Stimulated activated CD8-positive, alpha-beta memory T cell treated with anti-CD3 and anti-CD28 coated beads, Interleukin-12 subunit alpha, Interleukin-12 subunit beta, amount 100 ng/mL, for 24 hours (primary cell): ENCODE data around the gene CHRM1.

Source experiments
- DNase-seq: peaks from one replicate; pipeline ENCODE4 v3.0.0-alpha.2; 2020; ENCODE audit errors: extremely low read depth

Gene CHRM1

DNA sequence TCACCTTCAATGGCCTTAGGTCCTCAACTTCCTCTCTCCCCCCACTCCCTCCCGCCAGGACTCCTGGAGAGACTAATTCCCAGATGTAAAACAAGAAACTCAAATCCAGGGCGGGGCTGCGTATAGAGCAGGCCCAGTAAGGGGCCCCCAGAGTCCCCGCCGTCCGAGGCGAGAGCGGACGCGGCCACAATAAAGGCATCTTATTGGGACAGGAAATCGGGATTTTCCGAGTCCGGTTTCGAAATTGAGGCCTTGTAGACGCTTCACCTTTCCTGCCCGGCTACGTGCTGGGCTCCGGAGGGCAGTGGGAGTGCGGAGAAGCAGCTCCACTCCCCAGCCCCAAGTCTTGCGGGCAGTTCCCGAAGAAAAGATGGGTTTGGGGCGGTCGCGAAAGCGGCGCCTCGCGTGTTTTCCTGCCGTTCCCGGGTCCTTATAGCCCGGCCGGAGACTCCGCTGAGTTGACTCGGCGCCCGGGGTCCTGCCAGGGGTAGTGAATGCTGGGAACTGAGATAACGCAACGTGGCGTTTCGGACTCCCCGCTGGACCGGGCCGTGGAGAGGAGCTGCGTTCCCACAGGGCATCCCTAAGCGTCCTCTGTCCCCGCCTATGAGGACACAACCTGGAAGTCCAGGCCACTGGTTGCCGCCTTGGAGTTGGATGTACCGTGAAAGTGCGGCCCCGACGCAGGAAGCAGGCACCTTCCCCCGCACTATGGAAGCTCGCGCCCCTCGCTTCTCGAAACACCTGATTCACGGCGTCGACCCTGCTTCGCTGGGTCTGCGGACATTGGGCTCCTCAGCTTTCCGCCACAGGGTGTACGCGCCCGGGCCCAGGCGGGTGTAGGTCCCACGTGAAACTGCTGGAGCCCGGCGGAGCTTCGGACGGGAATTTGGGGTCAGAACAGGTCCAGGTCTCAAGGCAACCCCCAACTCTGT lies 4.8 kb upstream of the CHRM1 start:
- no peak for DNase-seq

DNA sequence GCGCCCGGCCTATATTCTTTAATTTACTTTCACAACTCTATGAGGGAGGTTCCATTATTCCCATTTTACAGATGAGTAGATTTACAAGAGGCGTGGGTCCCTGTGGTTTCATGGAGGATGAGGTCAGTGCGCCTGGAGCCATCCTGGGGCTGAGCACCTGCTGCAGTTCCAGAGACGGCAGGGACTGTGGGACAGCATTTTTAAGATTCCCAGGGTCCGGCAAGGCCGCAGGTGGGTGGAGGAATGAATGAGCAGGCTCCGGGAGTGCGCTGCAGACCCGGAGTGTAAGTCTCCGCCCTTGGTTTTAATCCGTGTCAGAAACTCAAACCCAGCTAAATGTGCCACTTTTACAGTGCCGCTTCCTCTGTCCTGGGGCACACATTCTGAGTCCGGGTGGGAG lies 4.1 kb upstream of the CHRM1 start:
- DNase-seq = no peak

DNA sequence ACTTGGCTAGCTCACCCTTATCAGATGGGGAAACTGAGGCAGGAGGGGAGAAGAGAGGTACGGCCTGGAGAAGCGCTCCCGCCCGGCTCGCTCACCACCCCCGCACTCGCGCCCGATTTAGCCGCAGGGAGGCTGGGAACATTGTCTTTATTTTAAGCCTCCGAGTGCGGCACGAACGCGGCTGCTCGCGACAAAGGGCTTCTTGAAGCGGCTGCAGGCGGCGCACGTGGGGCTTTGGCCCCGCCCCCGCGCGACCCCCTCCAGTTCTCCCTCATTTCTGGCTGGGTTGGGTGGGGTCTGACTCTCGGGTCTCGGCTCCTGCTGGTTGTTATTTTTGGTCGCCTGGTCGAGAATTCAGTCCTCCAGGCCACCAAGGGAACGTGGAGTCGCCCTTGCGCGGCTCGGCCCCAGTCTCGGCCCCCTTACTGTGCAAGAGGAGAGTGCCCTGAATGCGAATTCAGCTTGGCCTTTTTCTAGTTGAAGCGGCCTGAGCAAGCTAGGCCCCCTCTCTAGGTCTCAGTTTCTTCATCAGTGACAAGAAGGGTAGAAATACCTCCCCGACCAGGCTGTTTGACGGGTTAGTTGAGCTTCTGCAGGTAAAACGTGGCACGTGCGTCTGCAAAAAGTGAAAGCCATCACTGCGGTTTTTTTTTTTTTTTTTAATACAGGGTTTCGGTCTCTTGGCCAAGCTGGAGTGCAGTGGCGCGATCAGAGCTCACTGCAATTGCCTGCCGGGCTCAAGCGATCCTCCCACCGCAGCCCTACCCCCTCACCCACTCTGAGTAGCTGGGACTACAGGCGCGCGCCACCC lies 2.6 kb upstream of the CHRM1 start:
- no peak for DNase-seq

DNA sequence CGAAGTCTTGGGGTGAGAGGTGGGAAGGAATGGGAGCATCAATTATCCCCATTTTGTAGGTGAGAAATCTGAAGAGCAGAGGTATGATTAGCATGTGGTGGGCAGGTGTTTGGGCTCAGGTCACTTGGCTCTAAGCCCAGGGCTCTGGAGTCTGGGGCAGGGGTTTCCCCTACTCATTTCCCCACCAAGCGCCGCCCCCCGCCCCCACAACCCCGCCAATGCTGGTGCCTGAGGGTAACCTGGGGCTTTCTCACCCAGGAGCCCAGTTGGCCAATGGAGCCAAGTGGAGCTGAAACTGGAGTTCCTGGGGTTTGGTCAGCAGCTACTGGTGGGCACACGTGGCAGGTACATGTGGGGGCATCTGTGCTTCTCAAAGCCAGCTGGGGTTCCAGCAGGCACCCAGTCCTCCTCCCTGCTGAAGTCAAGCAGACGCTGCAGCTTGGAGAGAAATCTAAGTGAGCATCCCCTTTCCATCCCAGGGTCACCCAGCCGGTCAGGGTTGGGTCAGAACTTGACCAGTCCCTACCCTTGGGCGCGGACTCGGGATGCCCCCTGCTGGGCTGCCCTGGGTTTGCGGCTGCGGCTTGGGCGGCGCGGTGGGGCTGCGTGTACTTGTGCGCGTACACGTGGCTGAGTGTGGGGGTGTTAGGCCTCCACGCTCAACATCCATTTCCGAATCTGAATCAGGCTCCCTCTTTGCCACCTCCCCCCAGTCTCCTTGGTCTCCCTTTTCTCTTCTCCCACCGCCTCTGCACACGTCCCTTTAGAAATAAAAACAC lies 1.7 kb upstream of the CHRM1 start:
- no peak for DNase-seq

DNA sequence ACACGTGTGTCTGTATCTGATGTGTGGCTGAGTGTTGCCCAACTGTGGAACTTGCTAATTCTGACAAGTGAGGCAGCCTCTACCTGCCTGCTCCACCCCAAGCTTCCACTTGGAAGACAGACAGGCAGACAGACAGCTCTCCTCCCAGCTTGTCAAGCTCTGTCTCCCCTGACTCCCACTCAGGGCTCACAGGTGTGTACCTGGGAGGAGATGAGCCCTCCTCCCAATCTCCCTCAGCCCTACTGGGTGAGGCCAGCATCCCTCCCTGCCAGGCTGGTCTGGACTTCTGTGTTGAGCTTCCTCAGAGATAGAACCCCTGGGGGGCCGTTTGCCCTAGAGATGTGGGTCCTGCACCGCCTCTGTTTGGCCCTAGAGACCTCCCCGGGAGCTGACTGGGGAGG lies 1.0 kb upstream of the CHRM1 start:
- DNase-seq = no peak

DNA sequence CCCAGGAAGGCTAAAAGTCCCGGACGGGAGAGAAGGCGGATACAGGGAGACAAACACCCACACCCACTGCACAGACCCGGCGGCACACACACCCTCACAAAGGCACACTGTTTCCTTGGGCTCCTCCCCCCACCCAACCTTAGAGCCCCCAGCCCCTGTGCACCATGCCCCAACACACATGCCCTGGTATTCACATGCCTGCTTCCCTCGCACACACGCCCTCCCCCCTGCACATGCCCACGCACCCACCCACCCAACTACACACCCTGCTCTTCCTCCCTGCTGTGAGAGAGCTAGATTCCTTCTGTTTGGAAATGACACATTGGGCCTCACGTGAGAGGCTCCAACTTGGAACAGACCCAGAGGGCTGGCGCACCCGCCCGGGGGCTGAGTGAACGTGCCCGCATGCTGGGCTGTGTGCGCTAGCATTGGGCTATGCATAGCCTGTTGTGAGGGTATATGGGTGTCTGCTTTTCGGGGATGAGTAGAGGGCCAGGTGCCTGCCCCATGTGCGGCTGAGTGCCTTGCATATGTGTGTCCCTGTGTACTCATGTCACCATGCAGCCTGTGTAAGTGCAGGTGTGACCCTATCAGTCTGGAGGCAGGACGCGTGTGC lies 518 bp upstream of the CHRM1 start:
- no peak for DNase-seq

DNA sequence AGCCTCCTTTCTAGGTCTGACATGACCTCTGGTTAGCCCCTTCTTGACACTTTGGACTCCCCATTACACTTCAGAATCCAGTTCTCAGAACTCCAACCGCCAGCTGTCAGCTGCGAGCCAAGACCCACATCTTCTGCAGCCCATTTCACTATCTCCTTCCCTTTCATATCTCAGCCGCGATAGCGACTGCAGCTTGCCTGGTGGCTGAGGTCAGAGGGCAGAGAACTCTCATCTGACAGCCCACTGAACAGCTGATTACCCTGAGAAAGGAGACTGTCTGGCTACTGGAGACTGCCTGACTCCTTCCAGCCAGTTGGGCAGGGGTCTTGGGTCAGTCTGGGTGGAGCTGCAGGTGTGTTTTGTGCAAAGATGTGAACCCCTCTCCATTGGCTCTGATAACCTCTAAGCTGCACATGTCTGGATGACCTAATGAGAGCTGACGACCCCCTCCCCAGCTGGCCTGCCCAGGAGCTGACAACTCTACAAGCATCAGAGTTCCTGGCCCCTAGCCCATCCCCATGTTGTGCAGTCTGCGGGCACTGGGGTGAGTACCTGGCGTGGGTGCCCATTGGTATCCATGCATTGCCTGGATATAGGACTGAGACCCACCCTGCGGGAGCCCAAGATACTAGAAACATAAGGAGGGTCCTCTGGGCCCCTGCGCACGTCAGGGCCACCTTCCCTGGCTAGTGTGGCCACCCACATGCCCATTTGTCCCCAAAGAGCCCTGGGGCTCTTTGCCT lies 1.1 kb downstream of the CHRM1 start:
- DNase-seq = no peak

DNA sequence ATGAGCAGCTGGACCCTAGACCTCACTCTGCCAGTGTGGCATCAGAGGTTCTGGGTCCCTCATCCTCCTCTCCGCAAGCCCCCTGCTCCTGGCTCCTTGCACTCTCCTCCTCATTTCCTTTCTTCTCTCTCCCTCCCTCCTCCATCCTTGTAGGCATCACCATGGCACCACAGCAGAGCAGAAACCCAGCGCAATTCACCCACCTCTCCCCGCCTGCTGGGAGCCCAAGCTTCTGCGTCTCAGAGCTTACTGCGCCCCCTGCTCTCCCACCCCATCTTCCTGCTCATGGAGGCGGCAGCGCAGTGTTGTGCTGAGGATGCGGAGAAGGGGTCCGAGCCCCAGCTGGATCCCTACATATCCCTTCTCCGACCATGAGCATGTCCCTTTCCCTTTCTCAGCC lies 1.7 kb downstream of the CHRM1 start:
- no peak for DNase-seq

DNA sequence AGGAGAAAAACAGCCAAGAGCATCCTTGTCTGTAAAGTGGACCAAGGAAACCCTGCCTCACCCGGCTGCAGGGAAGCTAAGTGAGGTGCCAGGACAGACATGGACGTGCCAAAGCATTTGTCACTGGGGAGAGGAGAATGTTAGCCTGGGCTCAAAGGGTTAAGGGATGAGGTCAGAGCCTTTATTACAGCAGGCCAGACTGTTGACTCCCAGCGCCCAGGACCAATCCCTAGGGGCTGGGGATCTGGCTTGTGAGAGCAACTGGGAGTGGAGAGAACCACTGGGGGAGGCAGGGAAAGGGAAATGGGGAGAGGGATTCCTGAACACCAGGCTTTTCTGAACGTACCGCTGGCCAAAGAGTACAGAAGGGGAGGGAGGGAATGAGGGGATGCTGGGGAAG lies 2.6 kb downstream of the CHRM1 start:
- DNase-seq = no peak

DNA sequence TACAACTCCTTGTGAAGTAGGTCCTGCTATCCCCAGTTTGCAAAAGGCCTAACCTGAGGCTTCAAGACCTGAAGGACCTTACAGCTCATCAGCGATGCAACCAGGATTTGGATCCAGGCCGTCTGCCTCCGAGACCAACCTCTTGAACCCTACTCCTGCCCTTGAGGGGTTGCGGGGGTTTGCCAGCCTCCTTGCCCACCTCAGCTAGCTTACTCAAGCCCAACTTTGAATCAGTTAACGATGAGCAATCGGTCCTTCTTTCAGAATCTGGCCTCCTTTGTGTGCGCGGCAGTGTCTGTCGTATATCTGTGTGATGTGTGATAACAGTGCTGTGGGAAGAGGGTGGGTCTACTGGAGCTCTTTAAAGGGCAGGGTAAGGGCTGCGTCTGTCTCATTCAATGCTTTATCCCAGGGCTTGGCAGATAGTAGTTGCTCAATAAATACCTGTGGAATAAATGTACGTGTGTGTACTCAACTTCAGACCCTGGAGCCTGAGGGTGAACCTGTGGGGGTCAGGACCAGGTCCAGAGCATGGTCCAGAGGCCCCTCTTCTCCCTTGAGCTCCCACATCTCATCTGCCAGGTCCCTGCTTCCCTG lies 3.2 kb downstream of the CHRM1 start:
- DNase-seq = no peak

DNA sequence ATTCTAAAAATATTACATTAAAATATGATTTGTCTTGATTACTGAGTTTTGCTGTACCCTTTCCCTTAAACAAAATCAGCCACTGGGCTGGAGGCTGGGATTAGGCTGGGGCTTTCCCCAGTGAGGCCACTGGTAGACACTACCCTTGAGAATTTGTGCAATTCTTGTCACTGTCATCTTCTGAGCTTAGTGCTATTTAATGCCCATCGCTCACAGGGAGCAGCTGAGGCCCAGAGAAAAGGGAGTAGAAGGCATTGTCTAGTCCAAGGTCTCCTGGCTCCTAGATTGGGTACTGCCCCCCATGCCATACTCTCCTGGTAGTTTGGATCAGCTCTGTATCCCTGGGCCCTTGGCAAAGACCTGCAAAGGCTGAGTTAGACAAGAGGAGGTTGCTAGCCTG lies 6.7 kb downstream of the CHRM1 start:
- DNase-seq = no peak

DNA sequence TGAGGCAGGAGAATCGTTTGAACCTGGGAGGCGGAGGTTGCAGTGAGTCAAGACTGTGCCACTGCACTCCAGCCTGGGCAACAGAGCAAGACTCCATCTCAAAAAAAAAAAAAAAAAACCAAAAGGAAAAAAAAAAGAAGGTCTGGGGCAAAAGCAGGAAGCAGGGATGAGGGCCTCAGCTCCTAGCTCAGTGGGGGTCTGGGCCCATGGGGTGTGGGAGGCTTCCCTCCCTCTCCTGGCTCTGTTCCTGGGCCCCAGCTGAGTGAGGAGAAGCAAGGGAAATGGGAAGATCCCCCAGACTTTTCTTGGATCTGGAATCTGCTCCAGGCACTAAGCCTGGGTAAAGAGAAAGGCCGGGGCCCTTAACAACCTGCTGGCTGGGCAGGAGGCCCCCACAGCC lies 8.9 kb downstream of the CHRM1 start:
- DNase-seq = no peak

DNA sequence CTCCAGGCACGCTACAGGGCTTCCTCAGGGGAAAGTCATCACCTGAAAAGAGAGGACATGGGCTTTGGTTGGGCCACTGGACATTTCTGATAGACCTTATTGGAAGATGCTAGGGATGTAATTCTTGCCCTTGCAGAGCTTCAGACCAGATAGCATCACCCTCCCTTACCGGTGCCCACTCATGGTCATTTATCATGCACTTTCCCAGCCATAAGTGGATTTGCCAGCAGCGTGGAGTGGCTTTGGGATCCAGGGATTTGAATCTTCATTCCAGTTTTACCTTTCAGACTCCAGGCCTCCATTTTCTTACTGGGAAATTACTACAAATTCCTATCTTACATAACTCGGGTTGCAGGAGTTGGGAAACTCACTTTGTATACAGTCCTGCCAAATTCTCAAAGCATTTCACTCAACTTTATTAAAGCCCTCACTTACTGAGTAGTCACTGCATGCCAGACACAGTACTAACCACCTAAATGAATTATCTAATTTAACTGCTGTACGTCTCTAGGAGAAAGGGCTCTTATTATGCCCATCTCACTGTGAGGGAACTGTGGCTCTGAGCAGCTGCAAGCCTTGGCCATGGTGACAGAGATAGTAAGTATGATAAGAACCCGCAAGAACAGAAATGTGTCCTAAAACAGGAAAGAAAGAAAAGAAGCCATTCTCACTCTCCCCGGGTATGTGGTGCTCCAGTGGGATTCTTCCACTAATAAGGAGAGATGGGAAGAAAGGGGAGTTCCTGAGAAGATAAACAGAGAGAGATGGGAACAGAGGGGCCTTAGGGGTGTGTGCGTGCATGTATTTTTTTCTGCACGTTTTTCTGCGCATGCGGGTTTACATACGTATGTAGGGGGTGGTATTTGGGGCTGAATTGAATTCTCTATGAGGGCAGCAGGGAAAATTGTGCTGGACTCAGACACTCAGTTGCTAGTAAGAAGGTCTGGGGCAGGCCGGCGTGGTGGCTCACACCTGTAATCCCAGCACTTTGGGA lies 9.7 kb downstream of the CHRM1 start:
- no peak for DNase-seq

DNA sequence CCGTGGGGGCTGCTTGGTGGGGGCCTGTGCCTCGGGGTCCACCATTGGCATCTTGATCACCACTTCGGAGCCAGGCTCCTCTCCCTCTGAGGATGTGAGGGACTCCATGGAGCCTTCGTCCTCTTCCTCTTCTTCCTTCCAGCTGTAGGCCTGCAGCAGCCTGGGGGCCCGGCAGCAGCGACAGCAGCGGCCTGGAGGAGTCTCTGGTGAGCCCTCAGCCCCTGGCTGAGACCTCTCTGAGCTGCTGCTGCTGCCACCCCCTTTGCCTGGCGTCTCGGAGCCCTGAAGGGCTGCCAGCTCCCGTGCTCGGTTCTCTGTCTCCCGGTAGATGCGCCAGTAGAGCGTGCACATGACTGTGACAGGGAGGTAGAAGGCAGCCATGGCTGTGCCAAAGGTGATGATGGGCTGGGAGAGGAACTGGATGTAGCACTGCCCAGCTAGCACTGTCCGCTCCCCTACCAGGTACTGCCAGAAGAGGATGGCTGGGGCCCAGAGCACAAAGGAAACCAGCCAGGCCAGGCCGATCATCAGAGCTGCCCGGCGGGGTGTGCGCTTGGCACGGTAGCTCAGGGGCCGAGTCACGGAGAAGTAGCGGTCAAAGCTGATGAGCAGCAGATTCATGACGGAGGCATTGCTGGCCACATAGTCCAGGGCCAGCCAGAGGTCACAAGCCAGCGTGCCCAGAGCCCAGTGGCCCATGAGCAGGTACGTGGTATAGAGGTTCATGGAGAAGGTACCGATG lies 10.9 kb downstream of the CHRM1 start:
- DNase-seq = no peak

DNA sequence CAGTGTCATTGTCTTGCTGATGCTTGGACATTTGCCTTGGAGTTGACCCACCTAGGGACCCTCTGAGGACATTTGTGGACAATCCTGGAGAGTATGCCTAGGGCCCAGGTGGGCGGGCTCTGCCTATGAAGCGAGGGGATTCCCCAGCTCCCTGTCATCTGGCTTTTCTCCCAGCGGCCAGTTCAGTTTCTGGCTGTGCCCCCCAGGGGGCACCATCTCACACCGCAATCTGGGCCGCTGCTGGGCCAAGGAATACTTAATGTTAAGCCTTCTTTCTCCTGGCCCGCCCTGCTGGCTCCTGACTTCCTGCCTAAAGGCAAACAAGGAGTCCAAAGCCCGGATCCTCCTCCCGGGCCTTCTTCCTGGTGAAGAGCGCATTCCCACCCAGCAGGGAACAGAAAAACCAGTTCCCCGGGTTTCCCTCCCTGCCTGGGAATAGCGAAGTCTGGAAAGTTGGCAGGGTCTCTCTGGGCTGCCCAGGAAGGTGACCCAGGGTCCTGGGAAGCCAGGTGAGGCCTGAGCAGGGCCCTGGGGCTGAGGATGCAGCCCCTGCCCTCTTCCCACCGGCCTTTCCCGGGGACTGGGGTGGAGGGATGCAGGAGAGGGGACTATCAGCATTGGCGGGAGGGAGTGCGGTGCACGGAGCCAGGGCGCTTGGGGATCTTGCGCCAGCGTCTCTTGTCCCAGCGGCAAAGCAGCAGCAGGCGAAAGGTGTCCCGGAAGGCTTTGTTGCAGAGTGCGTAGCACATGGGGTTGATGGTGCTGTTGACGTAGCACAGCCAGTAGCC lies 11.9 kb downstream of the CHRM1 start:
- no peak for DNase-seq

DNA sequence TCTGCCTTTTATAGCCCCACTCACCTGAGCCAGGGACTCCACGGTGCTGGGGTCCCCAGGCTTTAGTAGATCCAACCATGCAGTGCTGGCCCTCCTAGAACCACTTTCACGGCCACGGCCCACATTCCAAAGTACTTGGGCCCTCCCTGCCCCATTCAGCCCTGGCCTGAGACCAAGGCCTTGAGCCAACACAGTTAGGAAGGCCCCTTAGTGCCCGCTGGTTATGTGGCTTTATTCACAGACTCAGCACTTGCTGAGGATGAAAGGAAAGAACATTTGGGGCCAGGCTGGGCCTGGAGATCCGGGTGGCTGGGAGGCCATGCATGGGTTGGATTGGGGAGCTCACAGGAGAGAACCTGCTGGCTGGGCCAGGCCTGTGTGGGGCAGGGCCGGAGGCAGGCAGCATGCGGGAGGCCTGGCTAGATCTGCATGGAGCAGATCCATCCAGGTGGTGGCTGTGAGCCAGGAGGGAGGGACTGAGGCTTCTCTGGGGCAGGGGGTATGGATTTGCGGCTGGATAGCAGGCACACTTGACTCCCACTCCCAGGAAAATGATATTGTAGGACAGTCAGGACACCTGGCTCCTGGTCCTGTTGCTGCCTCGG lies 12.6 kb downstream of the CHRM1 start:
- DNase-seq = no peak

DNA sequence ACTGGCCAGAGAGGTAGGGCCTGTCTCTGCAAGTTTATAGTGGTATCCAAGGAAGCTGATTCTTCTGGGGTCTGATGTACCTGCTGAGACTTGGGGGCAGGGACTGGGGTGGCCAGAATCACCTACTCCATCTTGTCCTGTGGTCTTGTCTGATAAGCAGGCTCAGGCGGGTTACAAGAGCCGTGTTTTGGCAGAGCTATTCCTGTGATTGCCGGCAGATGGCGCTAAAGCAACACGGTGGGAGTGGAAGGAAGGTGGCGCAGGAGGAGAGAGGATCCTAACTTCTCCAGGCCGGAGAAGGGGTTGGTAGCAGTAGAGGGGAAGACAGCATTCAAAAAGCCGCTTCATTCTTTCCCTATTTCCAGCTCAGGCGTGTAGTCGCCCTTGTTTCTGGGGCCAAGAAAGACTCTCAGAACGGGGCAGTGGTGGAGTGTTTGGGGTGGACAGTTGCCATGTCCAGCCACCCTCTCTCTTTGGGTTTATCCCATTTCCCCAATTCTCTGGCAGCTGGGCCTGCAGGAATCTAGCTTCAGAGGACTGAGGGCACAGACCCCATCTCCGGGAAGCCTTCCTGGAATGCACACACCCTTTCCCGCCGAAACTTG lies 15.1 kb downstream of the CHRM1 start:
- DNase-seq = peak; percentile 37
